Neural cell (in vitro differentiated cells): ENCODE measurements around the gene ZFC3H1.

ENCODE experiments used
- EP300 ChIP-seq: fragments of 450-650 bp; conservative IDR thresholded peaks from 2 replicates; pipeline ENCODE4 v1.6.1; 2014; ENCODE audit warnings: antibody characterized with exemption, mild to moderate bottlenecking, moderate library complexity; ENCODE audit not compliant: poor library complexity, severe bottlenecking
- POLR2AphosphoS5 ChIP-seq: IDR thresholded peaks from 2 replicates; pipeline ENCODE4 v1.6.1; 2012
- SMC3 ChIP-seq: fragments of 450-650 bp; conservative IDR thresholded peaks from 2 replicates; pipeline ENCODE4 v1.6.1; 2014; ENCODE audit warnings: antibody characterized with exemption, mild to moderate bottlenecking, moderate library complexity; ENCODE audit not compliant: poor library complexity

DNA sequence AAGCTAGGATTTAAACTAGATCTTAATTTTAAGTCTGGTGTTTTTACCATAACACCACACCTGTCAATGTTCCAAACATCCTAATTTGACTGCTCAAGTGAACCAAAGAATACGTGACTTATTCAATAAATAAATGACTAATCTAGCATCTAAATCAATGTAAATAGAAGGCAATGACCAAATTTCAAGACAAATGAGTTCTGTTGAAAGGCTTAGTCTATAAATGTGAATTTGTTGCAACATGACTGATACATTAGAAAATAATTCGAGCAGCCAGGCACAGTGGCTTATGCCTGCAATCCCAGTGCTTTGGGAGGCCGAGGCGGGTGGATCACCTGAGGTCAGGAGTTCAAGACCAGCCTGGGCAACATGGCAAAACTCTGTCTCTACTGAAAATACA is 15.1 kb downstream of the ZFC3H1 start:
- TF ChIP-seq EP300 (no peak), POLR2AphosphoS5 (no peak), SMC3 (no peak)
